CD14-positive monocyte (primary cell): ENCODE data around the gene CRBN. TPM values are rescaled to one million over a fixed set of nuclear protein-coding genes. Genes with fewer than 3 reads are reported as not detected.

Experiments used
- DNase-seq, 3 donors: peaks; one replicate each; pipeline ENCODE4 v3.0.0-alpha.2; 2011 to 2022
- H2AFZ ChIP-seq: 2 replicates; pipeline ENCODE4 v1.6.0; 2012; ENCODE audit warnings: mild to moderate bottlenecking, low read depth, low read length, inconsistent platforms; ENCODE audit not compliant: insufficient read depth, poor library complexity, severe bottlenecking
- H3K27ac ChIP-seq, 2 donors: 1 replicate in 1 of 2; 2 replicates in 1 of 2; pipeline ENCODE4 v1.5.1; 2012 to 2013; ENCODE audit warnings: low read length in 2 of 2, control low read depth in 1 of 2, inconsistent platforms in 1 of 2, low read depth in 1 of 2, mild to moderate bottlenecking in 1 of 2
- H3K27me3 ChIP-seq, 2 donors: one replicate each; pipeline versions ENCODE4 v1.6.0 to v1.6.1; 2011 to 2013; ENCODE audit warnings: low read length in 2 of 2; ENCODE audit not compliant: control insufficient read depth in 2 of 2, insufficient read depth in 2 of 2
- H3K36me3 ChIP-seq, 2 donors: replicated peaks in 1 of 2; 1 replicate in 1 of 2; 2 replicates in 1 of 2; pipeline versions ENCODE4 v1.5.1 to v1.6.1; 2012 to 2013; ENCODE audit warnings: low read length in 2 of 2, control low read depth in 1 of 2, inconsistent platforms in 1 of 2, mild to moderate bottlenecking in 1 of 2; ENCODE audit not compliant: insufficient read depth in 2 of 2, control insufficient read depth in 1 of 2
- H3K4me1 ChIP-seq, 2 donors: 1 replicate in 1 of 2; 2 replicates in 1 of 2; pipeline versions ENCODE4 v1.5.1 to v1.6.1; 2012 to 2013; ENCODE audit warnings: low read length in 2 of 2, control low read depth in 1 of 2, inconsistent platforms in 1 of 2, mild to moderate bottlenecking in 1 of 2, moderate library complexity in 1 of 2; ENCODE audit not compliant: insufficient read depth in 2 of 2, control insufficient read depth in 1 of 2
- H3K4me2 ChIP-seq: replicated peaks from 2 replicates; pipeline ENCODE3; 2012; ENCODE audit warnings: low read length, moderate library complexity, mild to moderate bottlenecking; ENCODE audit not compliant: poor library complexity, severe bottlenecking; ENCODE audit errors: extremely low read depth
- H3K4me3 ChIP-seq, 3 experiments: fragments of 200-600 bp in 1 of 3; sonication (generic) in 1 of 3; replicated peaks in 1 of 3; 1 replicate in 2 of 3; 2 replicates in 1 of 3; pipeline ENCODE4 v1.5.1; 2011 to 2013; ENCODE audit warnings: low read length in 3 of 3, mild to moderate bottlenecking in 3 of 3, control low read depth in 2 of 3, low read depth in 2 of 3, inconsistent platforms in 1 of 3, moderate library complexity in 1 of 3
- H3K79me2 ChIP-seq: 2 replicates; pipeline ENCODE4 v1.6.0; 2012; ENCODE audit warnings: mild to moderate bottlenecking, control low read depth, inconsistent platforms, low read length, moderate library complexity; ENCODE audit not compliant: insufficient read depth
- H3K9ac ChIP-seq: 2 replicates; pipeline ENCODE4 v1.6.0; 2017; ENCODE audit warnings: low read length, mild to moderate bottlenecking; ENCODE audit not compliant: insufficient read depth, poor library complexity, severe bottlenecking
- H3K9me3 ChIP-seq, 2 donors: replicated peaks in 1 of 2; 1 replicate in 1 of 2; 2 replicates in 1 of 2; pipeline versions ENCODE4 v1.5.1 to v1.6.1; 2012 to 2013; ENCODE audit warnings: low read length in 2 of 2, control low read depth in 1 of 2; ENCODE audit not compliant: control insufficient read depth in 1 of 2, insufficient read depth in 1 of 2
- H4K20me1 ChIP-seq: 2 replicates; pipeline ENCODE4 v1.6.0; 2012; ENCODE audit warnings: mild to moderate bottlenecking, low read length, control low read depth, moderate library complexity; ENCODE audit not compliant: insufficient read depth
- H3K27ac Mint-ChIP-seq, 7 donors: one replicate each; pipeline ENCODE4 v1.8.0; 2020; ENCODE audit warnings: mild to moderate bottlenecking in 7 of 7, mixed read lengths in 7 of 7, moderate library complexity in 6 of 7, inconsistent platforms in 2 of 7
- H3K27me3 Mint-ChIP-seq, 3 donors: one replicate each; pipeline ENCODE4 v1.8.0; 2021 to 2022; ENCODE audit warnings: low read depth in 3 of 3, mild to moderate bottlenecking in 3 of 3, mixed read lengths in 3 of 3, moderate library complexity in 3 of 3, inconsistent platforms in 1 of 3
- H3K36me3 Mint-ChIP-seq, 2 donors: one replicate each; pipeline ENCODE4 v1.8.0; 2020; ENCODE audit warnings: mixed read lengths in 2 of 2, inconsistent platforms in 1 of 2, mild to moderate bottlenecking in 1 of 2
- H3K4me1 Mint-ChIP-seq: one replicate; pipeline ENCODE4 v1.8.0; 2020; ENCODE audit warnings: mild to moderate bottlenecking, mixed read lengths
- H3K4me3 Mint-ChIP-seq, 2 donors: one replicate each; pipeline ENCODE4 v1.8.0; 2020; ENCODE audit warnings: mild to moderate bottlenecking in 2 of 2, mixed read lengths in 2 of 2, moderate library complexity in 1 of 2
- H3K9me3 Mint-ChIP-seq, 7 donors: one replicate each; pipeline ENCODE4 v1.8.0; 2020 to 2022; ENCODE audit warnings: mixed read lengths in 7 of 7, mild to moderate bottlenecking in 6 of 7, moderate library complexity in 6 of 7, inconsistent platforms in 2 of 7
- WGBS: methylation state at CpG from one replicate; pipeline ENCODE4 v1.1.5; 2013; ENCODE audit warnings: missing lambda C conversion rate; ENCODE audit not compliant: insufficient coverage; 5-methylcytosine and 5-hydroxymethylcytosine counted together
- intact Hi-C, 2 donors: fragments of 100-400 bp; cut with micrococcal nuclease; formaldehyde crosslinking; loops; one replicate each; pipeline versions ENCODE4 v1.15.0 to v1.15.1; 2023
- polyA plus RNA-seq, 3 donors: library from polyadenylated mRNA; depleted of rRNA in 1 of 3; unstranded in 2 of 3; stranded (reverse) in 1 of 3; fragments of 300-500 nt in 2 of 3; fragments of >200 nt in 1 of 3; fragmentation: Illumina TruSeq in 2 of 3; gene quantifications; 1 replicate in 2 of 3; 2 replicates in 1 of 3; pipeline ENCODE4 v1.2.3, GENCODE V29; 2012 to 2021
- TF ChIP-seq, protein P1 (sequence below): fragments of 200-600 bp; IDR thresholded peaks from one replicate; pipeline ENCODE4 v1.8.0; 2022; ENCODE audit warnings: antibody characterized with exemption, mild to moderate bottlenecking

Gene CRBN
- polyA plus RNA-seq, 3 donors: 53.1 to 98.3 (median 96.1) TPM

DNA sequence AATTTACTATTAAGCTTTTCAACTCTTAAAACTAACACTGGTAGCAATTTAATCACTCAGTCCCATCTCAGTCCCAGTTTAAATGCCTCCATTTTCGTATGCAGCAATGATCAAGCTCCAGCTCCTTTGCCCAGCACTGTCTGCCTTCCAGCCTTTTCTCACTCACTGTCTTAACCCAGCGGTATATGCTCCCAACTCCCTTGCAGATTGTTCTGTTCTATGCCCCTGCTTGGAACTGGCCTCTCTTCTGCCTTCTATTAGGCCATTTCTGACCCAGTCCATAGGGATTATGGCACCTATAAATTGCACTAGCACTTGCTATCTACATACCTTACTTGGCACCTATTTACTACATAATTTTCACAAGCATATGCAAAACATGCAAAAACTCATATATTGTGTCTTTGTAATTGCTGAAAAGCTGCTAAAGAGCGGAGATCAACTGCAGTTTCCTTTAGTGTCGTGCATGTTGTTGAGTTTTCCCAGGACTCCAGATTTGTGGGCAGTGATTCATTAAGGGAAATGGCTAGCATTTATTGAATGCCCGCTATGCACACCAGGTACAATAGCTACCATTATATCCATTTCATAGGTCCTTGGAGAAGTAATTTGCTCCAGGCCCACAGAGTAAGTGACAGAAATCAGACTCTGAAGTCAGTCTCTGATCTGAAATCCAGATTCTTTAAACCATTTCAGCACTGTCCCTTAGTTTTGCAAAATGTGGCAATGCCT, 24.4 kb downstream of the CRBN start:
- H3K36me3 ChIP-seq: peaks cover 94 to 100% of the 10 kb centered on the region in 2 donors
- no peak overlapping the region for H3K9ac ChIP-seq
- no peaks in the 10 kb centered on the region for H3K9me3 Mint-ChIP-seq
- no peaks in the 10 kb centered on the region for H3K27me3 ChIP-seq
- H3K27ac Mint-ChIP-seq: peak overlapping the region in 3 of 7 donors; percentile 4 to 11 (median 10)
- 96% methylated on average over 2 of the region's 5 CpGs for WGBS
- intact Hi-C loops: no loop called here
- H3K27me3 Mint-ChIP-seq: no peaks in the 10 kb centered on the region
- H3K4me3 ChIP-seq: no peak overlapping the region
- H3K4me1 ChIP-seq: no peaks in the 10 kb centered on the region
- no peak overlapping the region for H3K27ac ChIP-seq
- H3K4me3 Mint-ChIP-seq: no peak overlapping the region
- peaks cover 57% of the 10 kb centered on the region for H4K20me1 ChIP-seq
- peaks cover 85 to 92% of the 10 kb centered on the region in 2 donors for H3K36me3 Mint-ChIP-seq
- no peaks in the 10 kb centered on the region for H3K9me3 ChIP-seq
- H3K79me2 ChIP-seq: no peaks in the 10 kb centered on the region
- no peaks in the 10 kb centered on the region for H3K4me1 Mint-ChIP-seq
- no peak overlapping the region for H3K4me2 ChIP-seq
- no peak overlapping the region for H2AFZ ChIP-seq
- TF ChIP-seq, protein P1, sequence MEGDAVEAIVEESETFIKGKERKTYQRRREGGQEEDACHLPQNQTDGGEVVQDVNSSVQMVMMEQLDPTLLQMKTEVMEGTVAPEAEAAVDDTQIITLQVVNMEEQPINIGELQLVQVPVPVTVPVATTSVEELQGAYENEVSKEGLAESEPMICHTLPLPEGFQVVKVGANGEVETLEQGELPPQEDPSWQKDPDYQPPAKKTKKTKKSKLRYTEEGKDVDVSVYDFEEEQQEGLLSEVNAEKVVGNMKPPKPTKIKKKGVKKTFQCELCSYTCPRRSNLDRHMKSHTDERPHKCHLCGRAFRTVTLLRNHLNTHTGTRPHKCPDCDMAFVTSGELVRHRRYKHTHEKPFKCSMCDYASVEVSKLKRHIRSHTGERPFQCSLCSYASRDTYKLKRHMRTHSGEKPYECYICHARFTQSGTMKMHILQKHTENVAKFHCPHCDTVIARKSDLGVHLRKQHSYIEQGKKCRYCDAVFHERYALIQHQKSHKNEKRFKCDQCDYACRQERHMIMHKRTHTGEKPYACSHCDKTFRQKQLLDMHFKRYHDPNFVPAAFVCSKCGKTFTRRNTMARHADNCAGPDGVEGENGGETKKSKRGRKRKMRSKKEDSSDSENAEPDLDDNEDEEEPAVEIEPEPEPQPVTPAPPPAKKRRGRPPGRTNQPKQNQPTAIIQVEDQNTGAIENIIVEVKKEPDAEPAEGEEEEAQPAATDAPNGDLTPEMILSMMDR: no peak
- no peak for DNase-seq

DNA sequence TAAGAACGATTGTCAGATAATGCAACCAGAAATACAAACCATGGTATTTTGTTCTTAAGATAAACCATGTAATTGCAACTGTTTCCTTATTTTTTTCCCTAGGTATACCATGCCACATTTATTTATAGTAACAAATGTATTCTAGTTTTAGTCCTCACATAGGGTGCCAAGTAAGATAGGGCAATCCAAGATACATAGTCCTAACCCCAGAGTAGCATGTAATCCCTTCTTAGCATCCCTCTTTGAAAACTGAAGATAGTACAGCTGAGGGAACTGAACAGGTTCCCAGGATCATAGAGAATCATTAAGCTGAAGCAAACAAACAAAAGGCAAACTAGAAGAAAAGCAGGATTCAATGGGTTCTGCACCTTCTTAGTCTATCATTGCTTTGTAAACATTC, 28.0 kb downstream of the CRBN start:
- TF ChIP-seq, protein P1: no peak
- DNase-seq: no peak
- Histone ChIP-seq H3K9me3 (no peaks in the 10 kb centered on the region), H3K9ac (no peak overlapping the region), H2AFZ (no peak overlapping the region), H3K4me3 (no peak overlapping the region), H3K27me3 (no peaks in the 10 kb centered on the region), H3K4me2 (no peak overlapping the region), H3K27ac (no peak overlapping the region), H4K20me1 (peaks cover 46% of the 10 kb centered on the region), H3K4me1 (no peaks in the 10 kb centered on the region), H3K79me2 (no peaks in the 10 kb centered on the region), H3K36me3 (peaks cover 96 to 100% of the 10 kb centered on the region in 2 donors)
- peaks cover 78 to 87% of the 10 kb centered on the region in 2 donors for H3K36me3 Mint-ChIP-seq
- no peak overlapping the region for H3K4me3 Mint-ChIP-seq
- no peaks in the 10 kb centered on the region for H3K9me3 Mint-ChIP-seq
- no peaks in the 10 kb centered on the region for H3K27me3 Mint-ChIP-seq
- intact Hi-C loops: no loop called here
- WGBS: no CpG with 5 or more reads among the region's 1 CpG
- H3K4me1 Mint-ChIP-seq: no peaks in the 10 kb centered on the region
- peak overlapping the region in 1 of 7 donors; percentile 54 for H3K27ac Mint-ChIP-seq
